HG03571 (cell line): Measurements from ENCODE around the gene PIK3C2G.

Source experiments
- ATAC-seq: cut with Tn5 transposase; IDR thresholded peaks from one replicate; pipeline ENCODE4 v1.9.1; 2021; ENCODE audit not compliant: unreplicated experiment

PIK3C2G gene

GRCh38 chr12:18415227-18415626 is 153.9 kb downstream of the PIK3C2G start:
- ATAC-seq: no peak

- no peak for ATAC-seq
These were observed 155.1 kb downstream of the PIK3C2G start for GRCh38 chr12:18416412-18416811.

- no peak for ATAC-seq
These were observed 158.0 kb downstream of the PIK3C2G start for GRCh38 chr12:18419311-18419710.

GRCh38 chr12:18421867-18422266 is 160.5 kb downstream of the PIK3C2G start:
- ATAC-seq: no peak

DNA sequence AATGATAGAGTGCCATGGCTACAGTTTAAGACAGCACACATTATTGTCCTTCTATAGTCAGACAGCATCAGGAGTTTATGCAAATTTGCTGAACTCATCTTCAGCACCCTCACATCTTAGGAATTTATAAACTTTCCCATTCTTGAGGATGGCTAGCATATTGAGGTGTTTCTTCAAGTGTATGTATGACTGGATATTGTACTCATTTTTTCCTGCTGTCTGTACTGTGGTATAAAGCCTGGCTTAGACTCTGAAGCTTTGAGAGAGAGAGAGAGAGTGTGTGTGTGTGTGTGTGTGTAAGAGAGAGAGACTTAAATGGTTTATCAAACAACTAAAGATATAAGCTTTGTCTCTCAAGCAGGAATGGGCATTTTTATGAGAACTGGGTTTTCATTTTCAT is 161.6 kb downstream of the PIK3C2G start:
- ATAC-seq: no peak

GRCh38 chr12:18424857-18425256 is 163.5 kb downstream of the PIK3C2G start:
- ATAC-seq: no peak

GRCh38 chr12:18427520-18427919 is 166.2 kb downstream of the PIK3C2G start:
- ATAC-seq: no peak

DNA sequence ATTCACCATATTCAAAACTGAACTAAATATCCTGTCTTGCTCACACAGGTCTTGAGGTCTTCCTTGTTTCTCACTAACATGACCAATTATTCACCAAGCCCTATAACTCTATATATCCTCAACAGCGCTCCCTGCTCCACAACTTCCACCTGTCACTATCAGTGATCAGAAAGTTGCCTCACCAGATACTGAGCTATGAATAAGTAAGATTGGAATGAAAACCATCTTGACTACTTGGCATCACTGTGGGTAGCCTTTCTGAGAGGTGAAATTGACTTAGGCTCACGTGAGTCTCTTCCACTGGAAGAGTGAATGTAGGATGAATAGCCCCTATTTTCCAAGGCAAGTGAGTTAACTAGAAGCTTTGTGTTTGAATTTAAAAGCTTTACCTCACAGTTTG is 167.1 kb downstream of the PIK3C2G start:
- no peak for ATAC-seq

DNA sequence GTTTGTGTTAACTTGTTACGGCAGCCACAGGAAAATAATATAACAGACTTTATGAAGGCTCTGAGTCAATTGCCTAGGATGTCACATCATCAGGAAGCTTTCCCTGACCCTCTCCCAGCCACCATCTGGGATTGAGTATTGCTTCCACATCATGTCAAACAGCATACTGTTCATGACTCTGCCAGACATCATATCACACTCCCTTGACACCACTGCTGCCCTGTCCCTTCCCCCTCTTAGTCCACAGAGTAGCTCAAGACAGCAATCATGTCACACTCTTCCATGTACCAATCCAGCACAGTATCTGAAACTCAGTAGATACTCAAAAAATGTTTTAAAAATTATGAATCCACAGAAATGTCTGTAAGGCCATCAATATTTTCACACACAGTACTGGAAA is 168.0 kb downstream of the PIK3C2G start:
- no peak for ATAC-seq

- ATAC-seq: no peak
These were observed 169.2 kb downstream of the PIK3C2G start for GRCh38 chr12:18430425-18431048.

DNA sequence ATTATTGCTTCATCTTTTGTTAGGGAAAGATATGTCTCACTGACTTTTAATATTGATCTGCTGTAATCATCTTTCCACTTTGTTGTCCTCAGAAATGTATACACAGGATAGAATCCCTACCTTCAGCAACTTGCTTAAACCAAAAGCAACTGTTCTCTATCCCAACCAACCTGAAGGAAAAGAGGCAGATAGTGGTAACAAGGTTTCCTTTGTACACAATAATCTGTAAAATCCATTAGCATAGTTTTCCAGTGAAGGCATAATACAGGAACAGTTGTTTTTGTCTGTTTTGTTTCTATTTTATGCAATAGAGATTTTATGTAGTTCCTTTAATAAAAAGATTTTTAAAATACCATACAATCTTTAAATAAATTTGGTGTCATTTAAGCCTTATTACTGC is 170.5 kb downstream of the PIK3C2G start:
- no peak for ATAC-seq

DNA sequence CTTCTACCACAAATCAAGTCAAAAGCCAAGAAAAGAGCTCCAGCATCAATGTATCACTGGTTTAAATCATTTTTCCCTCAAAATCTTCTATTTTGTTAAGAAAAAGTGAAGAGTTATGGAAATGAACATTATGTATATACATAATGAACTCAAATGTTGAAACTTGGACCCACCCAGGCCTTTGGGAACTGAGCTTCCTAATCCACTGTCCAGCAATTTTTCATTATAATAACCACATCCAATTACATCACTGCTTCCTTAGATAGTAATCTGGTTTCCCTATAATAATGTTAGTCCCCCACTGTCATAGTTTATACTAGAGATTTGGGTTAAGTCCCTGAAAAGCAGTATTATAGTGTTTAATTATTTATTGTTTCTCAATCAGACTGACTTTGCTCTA is 170.9 kb downstream of the PIK3C2G start:
- no peak for ATAC-seq

GRCh38 chr12:18436170-18436569 is 174.9 kb downstream of the PIK3C2G start:
- no peak for ATAC-seq

- ATAC-seq: no peak
These were observed 178.2 kb downstream of the PIK3C2G start for GRCh38 chr12:18439541-18439940.

DNA sequence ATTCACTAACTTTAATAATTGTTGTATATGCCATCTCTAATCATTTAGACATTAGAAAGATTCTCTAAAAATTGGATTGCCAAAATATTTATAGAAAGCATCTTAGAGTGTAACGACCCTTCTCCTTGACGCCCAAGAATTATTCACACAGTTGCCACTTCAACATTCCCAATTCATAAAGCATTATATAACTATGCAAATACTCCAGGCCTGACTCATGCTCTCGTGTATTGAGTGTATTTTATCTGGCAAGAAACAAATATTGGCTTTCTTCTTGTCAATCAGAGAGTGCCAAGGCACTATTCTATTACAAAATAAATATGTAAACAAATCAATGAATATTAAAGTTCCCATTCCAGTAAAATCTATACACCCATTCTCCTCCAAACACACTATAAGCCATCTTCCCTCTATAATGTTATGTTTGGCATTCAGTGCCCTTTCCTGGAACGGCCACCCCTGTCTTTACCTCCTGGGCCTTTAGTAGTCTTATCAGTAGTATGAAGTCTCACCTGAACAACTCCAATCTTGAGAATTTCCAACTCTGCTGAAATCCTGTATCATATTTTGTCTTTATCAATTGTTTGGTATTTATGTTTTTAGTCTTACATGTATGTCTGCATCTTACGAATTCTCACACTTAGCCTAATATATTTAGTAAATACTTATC is 182.6 kb downstream of the PIK3C2G start:
- no peak for ATAC-seq

DNA sequence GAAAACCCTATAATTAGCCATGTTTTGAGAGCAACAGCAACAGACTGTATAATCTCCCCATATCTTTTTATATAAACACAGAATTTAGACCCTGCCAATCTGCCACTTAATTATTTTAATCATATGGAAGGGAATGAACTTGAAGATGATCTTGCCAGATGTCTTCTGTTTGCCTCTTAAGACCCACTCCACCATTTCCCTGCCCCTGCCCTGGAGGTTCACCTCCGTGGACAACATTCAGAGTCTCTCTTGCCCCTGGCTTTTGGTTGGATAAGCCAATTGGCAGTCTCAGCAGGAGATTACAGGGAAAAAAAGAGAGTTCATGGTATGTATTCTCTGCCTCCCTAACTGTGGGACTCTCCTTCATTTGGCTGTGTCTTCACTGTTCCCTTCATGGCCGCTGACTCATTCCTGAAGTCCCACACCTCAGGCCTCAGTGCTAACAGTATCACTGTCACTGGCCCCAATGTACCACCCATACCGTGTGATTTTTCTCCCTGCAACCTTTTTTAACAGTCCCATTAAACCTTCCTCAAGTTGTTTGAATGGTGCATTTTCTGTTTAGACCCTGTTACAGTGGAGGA is 184.8 kb downstream of the PIK3C2G start:
- ATAC-seq: no peak

DNA sequence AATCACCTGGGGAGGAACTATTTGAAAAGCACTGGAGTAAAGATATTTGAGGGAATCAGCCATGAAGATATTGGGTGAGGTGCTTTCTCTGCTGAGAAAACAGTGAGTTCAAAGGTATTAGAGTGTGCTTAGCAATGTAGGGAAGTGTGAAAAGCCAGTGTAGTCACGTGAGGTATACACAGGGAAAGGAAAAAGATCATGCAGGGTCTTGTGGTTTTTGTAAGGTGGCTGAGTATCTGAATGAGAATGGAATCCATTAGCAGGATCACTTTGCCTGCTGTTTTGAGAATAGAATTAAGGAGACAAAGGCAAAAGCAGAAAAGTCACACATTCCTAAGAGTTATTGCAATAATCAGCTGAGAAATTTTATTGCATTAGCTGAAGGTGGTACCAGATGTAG is 193.0 kb downstream of the PIK3C2G start:
- ATAC-seq: no peak

DNA sequence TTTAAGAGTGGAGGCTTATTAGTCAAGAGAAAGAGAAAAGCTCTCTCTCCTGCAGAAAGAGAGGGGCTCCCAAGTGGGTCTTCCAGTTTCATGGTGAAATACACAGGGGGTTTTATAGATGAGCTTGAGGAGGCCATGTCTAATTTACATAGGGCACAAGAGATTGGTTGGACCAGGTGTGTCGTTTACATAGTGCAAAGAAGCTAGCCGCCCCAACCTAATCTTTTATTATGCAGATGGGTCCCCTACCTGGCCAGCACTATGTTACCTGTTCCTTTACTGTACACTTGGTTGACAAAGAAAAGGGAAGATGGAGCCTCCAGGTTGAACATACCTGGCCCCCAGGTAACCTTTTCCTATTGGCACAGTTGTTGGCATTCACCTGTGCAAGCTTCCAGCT is 195.0 kb downstream of the PIK3C2G start:
- ATAC-seq: no peak

- ATAC-seq: no peak
These were observed 196.0 kb downstream of the PIK3C2G start for GRCh38 chr12:18457362-18457761.

GRCh38 chr12:18461758-18462157 is 200.4 kb downstream of the PIK3C2G start:
- ATAC-seq: no peak

DNA sequence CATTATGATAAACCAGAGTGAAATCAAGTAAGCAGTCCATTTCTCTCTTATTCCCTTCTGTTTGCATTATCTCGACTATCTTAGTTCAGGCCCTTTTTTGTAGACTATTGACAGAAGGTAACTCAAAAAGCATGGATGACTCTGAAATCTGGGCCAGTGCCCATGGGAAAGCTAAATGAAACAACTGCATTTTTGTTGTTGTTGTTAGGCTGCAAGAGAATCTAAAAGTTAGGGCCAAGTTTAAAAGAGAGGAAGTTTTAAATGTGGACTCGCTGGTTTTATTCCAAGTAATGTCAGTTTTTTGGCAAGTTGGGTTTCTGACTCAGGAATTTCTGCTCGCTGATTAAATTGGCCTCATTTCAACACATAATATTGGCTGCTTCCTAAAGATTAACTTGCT is 201.1 kb downstream of the PIK3C2G start:
- ATAC-seq: no peak

DNA sequence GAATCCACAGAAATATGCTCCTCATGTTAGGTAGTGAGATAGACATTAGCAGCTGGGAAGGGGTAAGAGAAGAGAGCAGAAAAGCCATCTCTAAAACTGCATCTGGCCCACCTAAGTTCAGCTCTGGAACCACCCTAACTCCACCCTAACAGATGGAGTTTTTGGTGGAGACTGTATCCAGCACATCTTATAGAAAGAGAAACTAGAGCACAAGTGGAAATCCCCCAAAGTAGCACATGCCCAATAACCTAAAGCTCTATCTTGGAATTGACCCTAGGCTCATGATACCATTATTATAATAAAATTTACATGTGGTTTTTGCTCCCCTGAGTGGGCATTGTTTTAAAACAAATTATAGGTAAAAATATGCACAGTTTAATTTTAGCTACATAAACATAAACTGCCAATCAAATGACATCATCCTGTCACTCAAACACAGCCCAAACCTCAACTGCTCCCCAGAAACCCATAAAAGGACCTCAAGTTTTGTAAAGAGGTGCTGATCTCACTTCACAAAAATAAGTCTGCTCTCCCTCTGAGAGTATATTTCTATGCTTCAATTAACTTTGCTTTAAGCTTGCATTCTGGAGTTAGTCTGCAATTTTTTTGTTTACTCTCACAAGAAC is 206.4 kb downstream of the PIK3C2G start:
- no peak for ATAC-seq
